K562 (cell line): ENCODE data around the gene GATA2. TPM values are rescaled to one million over a fixed set of nuclear protein-coding genes. Genes with fewer than 3 reads are reported as not detected.

Experiments
- CREB1 ChIP-seq, 2 experiments: sonication (generic) in 1 of 2; formaldehyde crosslinking in 1 of 2; IDR thresholded peaks; 2 replicates each; pipeline versions ENCODE4 v1.6.1 to v1.8.0; 2012 to 2022; ENCODE audit warnings: inconsistent platforms in 1 of 2, mild to moderate bottlenecking in 1 of 2, missing genetic modification reagents in 1 of 2, moderate library complexity in 1 of 2
- CUX1 ChIP-seq: fragments of 200-800 bp; sonication (Bioruptor generic); IDR thresholded peaks from 2 replicates; pipeline ENCODE4 v1.6.1; 2016; ENCODE audit warnings: missing genetic modification characterization, missing compliant biosample characterization
- EP300 ChIP-seq: IDR thresholded peaks from 2 replicates; pipeline ENCODE4 v1.6.1; 2012; ENCODE audit warnings: low read length, improper control_type of control experiment
- GATA2 ChIP-seq: sonication (generic); formaldehyde crosslinking; IDR thresholded peaks from 2 replicates; pipeline ENCODE4 v1.4.0; 2020; ENCODE audit warnings: mild to moderate bottlenecking, missing genetic modification reagents
- IRF1 ChIP-seq: sonication (generic); formaldehyde crosslinking; IDR thresholded peaks from 2 replicates; pipeline ENCODE4 v1.8.0; 2022; ENCODE audit warnings: missing genetic modification reagents, mild to moderate bottlenecking, borderline replicate concordance
- L3MBTL2 ChIP-seq: fragments of 450-650 bp; IDR thresholded peaks from 2 replicates; pipeline ENCODE4 v1.6.1; 2016; ENCODE audit warnings: mild to moderate bottlenecking, moderate library complexity
- MAZ ChIP-seq, 2 experiments: fragments of 450-650 bp in 1 of 2; sonication (generic) in 1 of 2; formaldehyde crosslinking; IDR thresholded peaks in 1 of 2; conservative IDR thresholded peaks in 1 of 2; 2 replicates each; pipeline versions ENCODE4 v1.4.0 to v1.5.0; 2020; ENCODE audit warnings: mild to moderate bottlenecking in 1 of 2, missing genetic modification reagents in 1 of 2
- MTA2 ChIP-seq: fragments of 450-650 bp; IDR thresholded peaks from 2 replicates; pipeline ENCODE4 v1.6.1; 2016; ENCODE audit warnings: low read depth
- MYNN ChIP-seq, 2 experiments: sonication (generic); formaldehyde crosslinking in 1 of 2; IDR thresholded peaks; 2 replicates each; pipeline versions ENCODE4 v1.5.0 to v1.6.1; 2016 to 2020; ENCODE audit warnings: antibody characterized with exemption in 1 of 2, missing genetic modification reagents in 1 of 2
- PRPF4 ChIP-seq: fragments of 200-400 bp; formaldehyde crosslinking; IDR thresholded peaks from one replicate; pipeline ENCODE4 v1.6.1; 2017; ENCODE audit warnings: low read length, low read depth, mild to moderate bottlenecking; ENCODE audit not compliant: insufficient read depth, poor library complexity, severe bottlenecking
- STAT5A ChIP-seq: IDR thresholded peaks from 2 replicates; pipeline ENCODE4 v1.6.1; 2012; ENCODE audit warnings: low read length, inconsistent platforms, borderline replicate concordance
- TAL1 ChIP-seq: fragments of 450-650 bp; IDR thresholded peaks from 2 replicates; pipeline ENCODE4 v1.6.1; 2016; ENCODE audit warnings: mild to moderate bottlenecking
- TCF3 ChIP-seq: sonication (generic); formaldehyde crosslinking; IDR thresholded peaks from 2 replicates; pipeline ENCODE4 v1.4.0; 2020; ENCODE audit warnings: mild to moderate bottlenecking, missing genetic modification reagents
- ZNF224 ChIP-seq: sonication (generic); formaldehyde crosslinking; IDR thresholded peaks from 2 replicates; pipeline ENCODE4 v1.8.0; 2022; ENCODE audit warnings: mild to moderate bottlenecking, missing genetic modification reagents
- ZNF444 ChIP-seq: fragments of 250-450 bp; sonication (Bioruptor Pico); IDR thresholded peaks from 2 replicates; pipeline ENCODE4 v1.4.0; 2020; ENCODE audit warnings: mild to moderate bottlenecking, moderate library complexity
- ZNF592 ChIP-seq: fragments of 450-650 bp; IDR thresholded peaks from 2 replicates; pipeline ENCODE4 v1.6.1; 2017; ENCODE audit warnings: antibody characterized with exemption, mild to moderate bottlenecking
- polyA plus RNA-seq, 8 experiments: library from polyadenylated mRNA; depleted of rRNA in 4 of 8; stranded (reverse) in 5 of 8; unstranded in 3 of 8; fragments of >200 nt; fragmentation: Nextera tagmentation in 2 of 8; fragmentation: Illumina TruSeq in 1 of 8; extraction: Ambion mirVana in 2 of 8; extraction: Trizol in 1 of 8; gene quantifications; 2 replicates each; pipeline versions ENCODE4 v1.2.1 to v1.2.3, GENCODE V29; 2011 to 2014; ENCODE audit warnings: inconsistent platforms in 1 of 8, missing spikeins in 1 of 8
- total RNA-seq, 7 experiments: library from RNA; depleted of rRNA in 6 of 7; stranded (reverse); fragments of >200 nt in 6 of 7; fragmentation: Illumina TruSeq in 2 of 7; extraction: Trizol in 2 of 7; gene quantifications; 2 replicates each; pipeline versions ENCODE4 v1.2.1 to v1.2.3, GENCODE V29; 2011 to 2021; ENCODE audit warnings: low replicate concordance in 1 of 7

Gene GATA2
- total and polyA plus RNA-seq, 9 of the 15 experiments (the other 6 are each of a cell fraction or from before 2014, with no cell fraction given), result 8.5 to 218 (median 50.8) TPM

GRCh38 chr3:128495435-128495970 is 2.5 kb upstream of the GATA2 start (continued):
- TF ChIP-seq EP300 (peak; percentile 59), STAT5A (no peak; the same call in 1 of the 2 replicates), PRPF4 (no peak), TAL1 (peak; percentile 56; the same call in 1 of the 2 replicates), ZNF224 (CRISPR knock-in tag) (no peak), MYNN (IDR thresholded peaks at IDR 0.05) (peak; percentile 61; the same call in 1 of the 2 replicates), MYNN (CRISPR knock-in tag; IDR thresholded peaks at IDR 0.05) (no peak), CUX1 (no peak), ZNF444 (CRISPR knock-in tag) (no peak), MAZ (CRISPR knock-in tag; conservative IDR thresholded peaks at IDR 0.05 in 1 of 2, IDR thresholded peaks at IDR 0.05 in 1 of 2) (0 out of 4 replicates have a peak, but pooled peaks of 1 of the 2 experiments have one; percentile 17), IRF1 (CRISPR knock-in tag) (no peak), CREB1 (IDR thresholded peaks at IDR 0.05) (no peak), CREB1 (CRISPR knock-in tag; IDR thresholded peaks at IDR 0.05) (no peak), MTA2 (peak; percentile 27; the same call in 1 of the 2 replicates), TCF3 (CRISPR knock-in tag) (peak; percentile 66), L3MBTL2 (no peak), GATA2 (peak; percentile 66; the same call in 1 of the 2 replicates), ZNF592 (peak; percentile 36)
